Measurements from ENCODE around the gene IVD.

Gene IVD

DNA sequence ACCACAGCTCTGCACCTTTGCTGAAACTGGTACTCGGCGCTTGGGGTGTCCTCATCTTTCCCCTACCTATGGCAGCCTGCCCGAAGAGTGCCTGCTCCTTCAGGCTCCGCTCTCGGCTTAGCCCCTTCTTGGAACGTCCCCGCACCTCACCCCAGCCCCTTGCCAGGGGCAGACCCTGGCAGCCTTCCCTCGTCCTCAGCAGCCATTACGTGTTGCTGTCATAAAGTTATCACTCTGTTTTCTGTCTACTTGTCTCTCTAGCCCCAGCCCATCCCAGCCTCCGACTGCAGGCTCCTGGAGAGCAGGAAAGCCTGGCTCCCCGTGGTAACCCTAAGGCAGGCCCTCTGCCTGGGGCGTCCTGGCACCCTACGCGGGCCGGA is 30.1 kb downstream of the IVD start:
- in situ Hi-C loops (cut with MboI; ENCODE audit: low sequenced_read_pairs) = no loop called here
- H3K4me3 ChIP-seq = no peak overlapping the region
- no peak for DNase-seq (ENCODE audit: low spot score in 2 of 2)
- H3K27me3 ChIP-seq (ENCODE audit: low read depth) = peaks cover 9% of the 10 kb centered on the region
- H3K9me3 ChIP-seq = no peaks in the 10 kb centered on the region
- H3K36me3 ChIP-seq (replicated peaks) = no peaks in the 10 kb centered on the region
- H3K4me1 ChIP-seq = peaks cover 20% of the 10 kb centered on the region

DNA sequence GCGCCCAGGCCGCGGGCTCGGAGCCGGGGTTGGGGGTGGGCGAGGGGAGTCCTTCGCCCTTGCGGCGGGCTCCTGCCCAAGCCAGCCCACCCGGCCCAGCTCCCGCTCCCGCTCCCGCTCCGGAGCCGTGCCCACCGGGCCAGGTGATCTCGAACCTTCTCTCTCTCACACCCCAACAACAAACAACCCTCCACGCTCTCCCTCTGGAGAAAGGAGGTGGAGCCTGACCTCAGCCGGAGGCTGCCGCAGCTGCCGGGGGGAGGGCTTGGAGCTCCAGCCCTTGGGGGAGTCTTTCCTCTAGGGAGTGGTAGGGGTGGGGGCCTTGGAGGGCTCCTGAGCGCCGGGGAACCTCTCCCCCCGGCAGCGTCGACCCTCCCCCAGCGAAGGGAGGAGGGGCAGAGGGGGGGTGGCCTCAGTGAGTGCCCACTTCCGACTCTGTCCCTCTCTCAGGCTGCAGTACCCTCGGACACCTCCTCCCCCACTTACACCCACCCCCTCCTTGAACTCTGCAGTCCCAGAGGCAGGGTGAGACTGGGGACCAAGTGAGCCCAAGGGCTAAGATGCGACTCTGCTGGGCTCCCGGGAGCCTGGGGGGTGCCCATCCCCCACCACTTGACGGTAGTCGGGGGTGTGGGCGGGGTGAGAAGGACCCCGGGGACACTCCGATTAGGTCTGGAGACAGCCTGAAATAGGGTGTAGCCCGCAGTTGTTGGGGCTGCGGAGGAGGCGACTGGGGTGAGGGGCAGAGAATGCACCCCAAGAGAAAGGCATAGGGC is 30.7 kb downstream of the IVD start:
- H3K27me3 ChIP-seq (ENCODE audit: low read depth) = peaks cover 9% of the 10 kb centered on the region
- in situ Hi-C loops (cut with MboI; ENCODE audit: low sequenced_read_pairs) = no loop called here

DNA sequence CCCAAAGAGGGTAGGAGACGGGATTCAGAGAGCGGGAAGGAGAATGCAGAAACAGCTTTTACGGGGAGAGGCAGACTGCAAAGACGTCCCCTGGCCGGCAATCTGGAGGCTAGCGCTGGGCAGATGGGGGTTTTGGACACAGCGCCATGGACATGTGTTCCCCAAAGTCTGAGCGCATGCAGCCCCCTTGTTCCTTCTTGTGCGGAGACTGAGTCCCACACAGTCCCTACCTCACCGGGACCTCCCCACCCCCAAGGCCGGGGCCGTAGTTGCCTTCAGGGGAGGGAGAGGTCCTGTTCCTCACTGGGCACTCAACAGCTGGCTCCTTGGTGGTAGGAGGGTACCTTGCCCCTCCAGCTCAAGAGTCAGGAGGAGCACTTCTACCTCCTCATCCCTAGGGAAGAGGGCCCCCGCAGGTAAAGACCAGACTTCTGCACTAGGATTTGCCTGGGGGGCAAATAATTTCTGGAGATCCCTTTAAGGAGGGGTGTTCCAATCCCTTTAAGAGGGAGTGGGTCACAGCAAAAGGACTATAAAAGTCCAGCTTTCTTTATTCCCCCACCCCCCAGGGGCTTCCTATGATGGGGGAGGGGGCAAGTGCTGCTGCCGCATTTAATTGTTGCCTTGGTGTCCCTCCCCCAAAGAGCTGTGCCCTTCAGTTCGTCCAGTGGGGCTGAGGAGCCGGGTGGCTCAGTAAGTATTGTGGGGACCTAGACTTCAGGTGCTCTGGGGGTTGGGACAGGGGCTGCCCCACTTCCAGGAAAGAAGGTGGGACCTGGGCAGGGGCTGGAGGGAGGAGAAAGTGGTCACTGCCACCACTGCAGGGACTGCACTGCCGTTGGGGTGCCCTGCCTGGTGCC is 31.5 kb downstream of the IVD start:
- peaks cover 20% of the 10 kb centered on the region for H3K4me1 ChIP-seq
- peaks cover 9% of the 10 kb centered on the region for H3K27me3 ChIP-seq (ENCODE audit: low read depth)
- no peak for DNase-seq (ENCODE audit: low spot score in 2 of 2)
- H3K4me3 ChIP-seq = peak overlapping the region; percentile 2
- no peaks in the 10 kb centered on the region for H3K9me3 ChIP-seq
- H3K36me3 ChIP-seq (replicated peaks) = no peaks in the 10 kb centered on the region
- in situ Hi-C loops (cut with MboI; ENCODE audit: low sequenced_read_pairs) = no loop called here

More for the DNA sequence above, 30.7 kb downstream of the IVD start:
- no peaks in the 10 kb centered on the region for H3K9me3 ChIP-seq
- H3K4me3 ChIP-seq = peak overlapping the region; percentile 2
- peak in 1 of 2 experiments; percentile 36 for DNase-seq (ENCODE audit: low spot score in 2 of 2)
- H3K4me1 ChIP-seq = peaks cover 20% of the 10 kb centered on the region
- no peaks in the 10 kb centered on the region for H3K36me3 ChIP-seq (replicated peaks)

DNA sequence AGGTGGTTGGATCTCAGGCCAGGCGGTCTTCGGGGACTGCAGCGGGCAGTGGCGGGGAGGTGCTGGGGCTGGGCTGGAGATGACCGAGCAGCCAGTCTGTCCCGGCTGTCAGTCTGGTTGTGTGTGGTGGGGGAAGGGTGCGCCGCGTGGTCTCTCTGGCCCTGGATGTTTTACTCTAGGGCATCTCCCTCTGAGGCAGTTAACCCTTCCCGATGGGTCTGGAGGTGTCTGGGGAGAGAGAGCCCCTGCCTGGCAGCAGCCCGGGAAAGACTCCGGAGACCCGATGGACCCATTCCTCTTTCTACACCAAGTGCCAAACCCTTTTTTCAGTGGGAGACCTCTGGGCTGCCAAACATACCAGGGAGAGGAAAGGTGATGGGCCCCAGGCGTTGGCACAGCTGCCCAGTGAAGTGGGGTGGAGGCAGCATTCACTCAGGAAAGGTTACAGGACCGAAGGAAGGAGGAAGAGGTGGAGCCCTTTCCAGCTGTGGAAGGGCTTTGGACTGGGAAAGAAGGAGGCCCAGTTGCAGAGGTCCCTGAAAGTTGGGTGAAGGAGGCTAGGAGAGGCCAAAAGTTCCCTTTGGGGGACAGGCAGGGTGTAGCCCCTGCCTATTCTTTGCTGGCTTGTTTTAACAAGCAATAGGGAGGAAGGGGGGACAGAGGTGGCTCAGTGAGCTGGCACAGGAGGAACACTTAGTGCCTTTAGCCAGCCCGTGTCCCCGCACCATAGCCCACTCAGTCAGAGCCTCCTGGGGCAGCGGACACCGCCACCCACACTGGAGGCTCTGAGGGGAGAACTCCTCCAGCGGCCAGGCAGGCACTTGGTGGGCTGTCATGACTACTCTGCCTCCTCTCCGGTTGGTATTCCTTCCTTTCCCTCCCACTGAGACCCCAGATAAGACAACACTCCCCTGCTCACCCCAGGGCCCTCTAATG is 32.4 kb downstream of the IVD start:
- H3K4me3 ChIP-seq = no peak overlapping the region
- H3K9me3 ChIP-seq = no peaks in the 10 kb centered on the region
- DNase-seq (ENCODE audit: low spot score in 2 of 2) = no peak
- in situ Hi-C loops (cut with MboI; ENCODE audit: low sequenced_read_pairs) = no loop called here
- peaks cover 9% of the 10 kb centered on the region for H3K27me3 ChIP-seq (ENCODE audit: low read depth)
- H3K36me3 ChIP-seq (replicated peaks) = no peaks in the 10 kb centered on the region
- peaks cover 27% of the 10 kb centered on the region for H3K4me1 ChIP-seq

DNA sequence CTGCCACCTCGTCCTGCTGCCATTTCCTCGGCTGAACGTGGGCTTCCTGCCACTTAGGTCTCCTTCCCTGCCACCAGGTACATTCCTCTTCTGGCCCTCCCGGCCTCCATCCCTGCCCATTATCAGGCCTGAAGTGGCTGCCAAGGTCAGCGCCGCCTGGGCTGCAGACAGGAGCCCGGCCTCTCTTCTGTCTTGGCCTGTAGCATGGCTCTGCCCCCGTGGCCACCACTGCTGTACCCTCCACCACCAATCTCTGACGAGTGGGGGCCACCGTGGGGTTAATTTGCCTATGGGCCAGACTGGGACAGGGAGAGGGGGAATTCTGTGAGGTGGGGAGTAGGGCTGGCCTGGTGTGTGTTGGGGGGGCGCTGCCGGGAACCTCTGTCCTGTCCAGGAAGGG is 33.1 kb downstream of the IVD start:
- in situ Hi-C loops (cut with MboI; ENCODE audit: low sequenced_read_pairs) = no loop called here
- H3K9me3 ChIP-seq = no peaks in the 10 kb centered on the region
- peaks cover 9% of the 10 kb centered on the region for H3K27me3 ChIP-seq (ENCODE audit: low read depth)
- no peak for DNase-seq (ENCODE audit: low spot score in 2 of 2)
- H3K4me1 ChIP-seq = peaks cover 32% of the 10 kb centered on the region
- no peak overlapping the region for H3K4me3 ChIP-seq
- no peaks in the 10 kb centered on the region for H3K36me3 ChIP-seq (replicated peaks)

DNA sequence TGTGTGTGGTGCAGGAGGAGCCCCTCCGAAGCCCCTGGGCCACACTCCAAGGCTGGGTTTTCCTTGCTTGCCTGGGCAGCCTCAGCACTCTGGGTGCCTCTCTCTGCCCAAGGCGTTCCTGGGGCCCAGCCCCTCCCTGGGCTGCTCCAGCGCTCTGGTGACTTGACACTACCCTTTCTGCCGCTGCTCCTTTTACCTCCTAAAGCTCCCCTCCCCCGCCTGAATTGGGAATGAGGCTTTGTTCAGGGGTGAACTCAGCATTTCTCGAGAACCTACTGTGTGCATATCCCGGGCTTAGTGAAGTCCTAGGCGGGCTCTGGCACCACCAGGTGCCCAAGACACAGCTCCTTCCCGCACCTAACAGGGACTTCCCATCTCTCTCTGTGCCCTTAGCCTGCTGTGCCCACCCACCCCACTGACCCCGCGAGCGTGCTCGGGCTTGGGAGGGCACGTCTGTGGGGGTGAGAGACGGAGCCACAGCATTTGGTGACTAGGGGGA is 33.9 kb downstream of the IVD start:
- no peaks in the 10 kb centered on the region for H3K9me3 ChIP-seq
- peak; percentile 11 to 67 for DNase-seq (ENCODE audit: low spot score in 2 of 2)
- H3K4me1 ChIP-seq = peaks cover 33% of the 10 kb centered on the region
- no peaks in the 10 kb centered on the region for H3K36me3 ChIP-seq (replicated peaks)
- in situ Hi-C loops (cut with MboI; ENCODE audit: low sequenced_read_pairs) = no loop called here
- H3K4me3 ChIP-seq = peak overlapping the region; percentile 45
- peaks cover 9% of the 10 kb centered on the region for H3K27me3 ChIP-seq (ENCODE audit: low read depth)

DNA sequence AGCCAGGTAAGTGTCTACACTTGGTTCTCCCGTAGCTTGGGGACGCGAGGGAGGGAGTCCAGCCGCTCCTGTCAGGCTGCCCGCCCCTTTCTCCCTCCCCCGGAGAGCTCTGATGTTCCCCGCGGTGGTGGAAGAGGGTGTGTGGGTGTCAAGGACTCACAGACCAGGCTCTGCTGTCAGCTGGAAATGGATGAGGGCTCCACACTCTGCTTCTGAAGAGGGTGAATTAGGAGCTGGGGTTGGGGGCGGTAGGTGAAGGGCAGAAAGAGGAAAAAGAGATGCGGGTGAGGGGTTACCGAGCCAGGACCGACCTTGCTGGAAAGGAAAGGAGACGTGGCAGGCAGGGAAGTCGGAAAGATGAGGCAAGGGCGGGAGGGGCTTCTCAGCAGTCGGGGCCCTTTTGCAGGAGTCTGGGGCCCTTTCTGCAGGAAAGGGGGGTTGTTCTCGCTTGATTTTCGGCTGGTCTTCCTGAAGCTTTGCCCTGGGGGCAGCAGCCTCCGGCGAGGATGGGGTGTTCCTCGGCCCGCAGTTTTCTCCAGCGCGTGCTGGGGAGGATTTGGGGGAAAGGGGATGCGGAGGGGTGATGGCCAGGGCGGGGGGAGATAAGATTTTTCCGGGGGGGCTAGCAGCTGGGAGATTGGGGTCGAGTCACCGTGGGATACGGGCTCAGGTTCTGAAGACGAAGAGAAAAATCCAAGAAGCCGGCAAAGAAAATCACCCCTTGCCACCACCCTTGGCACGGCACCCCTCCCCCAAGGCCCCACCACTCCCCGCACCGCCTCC is 34.6 kb downstream of the IVD start:
- peak; percentile 36 to 67 for DNase-seq (ENCODE audit: low spot score in 2 of 2)
- H3K27me3 ChIP-seq (ENCODE audit: low read depth) = peaks cover 9% of the 10 kb centered on the region
- H3K4me1 ChIP-seq = peaks cover 39% of the 10 kb centered on the region
- no peaks in the 10 kb centered on the region for H3K36me3 ChIP-seq (replicated peaks)
- H3K4me3 ChIP-seq = peak overlapping the region; percentile 45
- in situ Hi-C loops (cut with MboI; ENCODE audit: low sequenced_read_pairs) = no loop called here
- H3K9me3 ChIP-seq = no peaks in the 10 kb centered on the region

DNA sequence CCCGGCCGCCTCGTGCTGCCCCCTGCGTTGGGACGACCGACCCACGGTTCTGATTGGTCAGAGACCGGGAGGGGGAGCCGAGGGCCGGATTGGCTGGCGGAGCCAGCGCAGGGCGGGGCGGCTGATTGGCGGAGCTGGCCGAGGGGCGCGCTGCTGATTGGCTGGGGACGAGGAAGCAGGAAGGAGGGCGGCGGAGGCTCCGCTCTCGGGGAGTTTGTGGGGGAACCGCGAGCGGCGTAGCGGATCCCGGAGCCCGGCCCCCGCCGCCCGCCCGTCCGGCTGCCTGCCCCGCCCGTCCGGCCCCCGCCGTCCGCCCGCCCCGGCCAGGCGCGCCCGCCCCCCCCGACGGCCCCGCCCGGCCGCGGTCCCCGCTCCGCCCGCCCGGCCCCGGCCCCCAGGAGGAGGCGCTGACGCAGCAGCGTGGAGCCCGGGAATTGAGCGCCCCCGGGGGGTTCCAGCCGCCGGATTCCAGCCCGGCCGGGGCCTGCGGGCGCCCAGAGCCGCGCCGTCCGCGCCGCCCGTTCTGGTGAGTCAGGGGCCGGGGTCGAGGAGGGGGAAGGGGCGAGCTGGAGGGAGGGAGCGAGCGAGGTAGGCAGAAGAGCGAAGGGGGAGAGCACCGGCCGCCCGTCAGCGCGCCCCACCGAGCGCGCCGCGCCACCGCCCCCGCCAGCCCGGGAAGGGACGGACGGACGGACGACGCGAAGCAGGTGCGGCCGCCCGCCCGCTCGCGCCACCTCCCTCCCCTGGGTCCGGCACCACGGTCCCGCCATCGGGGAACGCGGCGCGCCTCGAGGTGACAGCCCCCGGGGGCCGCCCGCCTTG is 35.4 kb downstream of the IVD start, which contains the start of gene BAHD1:
TSS of gene BAHD1 (plus strand) at position 211 of the 822 bp plus-strand sequence. CDS start 17,512 bp downstream, outside the sequence.
- peaks cover 7% of the 10 kb centered on the region for H3K27me3 ChIP-seq (ENCODE audit: low read depth)
- peak within 1 kb of the TSS; percentile 63 for H3K4me3 ChIP-seq
- DNase-seq (ENCODE audit: low spot score in 2 of 2) = peak; percentile 93 to 99
- H3K4me1 ChIP-seq = peaks cover 45% of the 10 kb centered on the region
- in situ Hi-C loops (cut with MboI; ENCODE audit: low sequenced_read_pairs) = no loop called here
- H3K36me3 ChIP-seq (replicated peaks) = no peaks in the 10 kb centered on the region
- no peaks in the 10 kb centered on the region for H3K9me3 ChIP-seq

DNA sequence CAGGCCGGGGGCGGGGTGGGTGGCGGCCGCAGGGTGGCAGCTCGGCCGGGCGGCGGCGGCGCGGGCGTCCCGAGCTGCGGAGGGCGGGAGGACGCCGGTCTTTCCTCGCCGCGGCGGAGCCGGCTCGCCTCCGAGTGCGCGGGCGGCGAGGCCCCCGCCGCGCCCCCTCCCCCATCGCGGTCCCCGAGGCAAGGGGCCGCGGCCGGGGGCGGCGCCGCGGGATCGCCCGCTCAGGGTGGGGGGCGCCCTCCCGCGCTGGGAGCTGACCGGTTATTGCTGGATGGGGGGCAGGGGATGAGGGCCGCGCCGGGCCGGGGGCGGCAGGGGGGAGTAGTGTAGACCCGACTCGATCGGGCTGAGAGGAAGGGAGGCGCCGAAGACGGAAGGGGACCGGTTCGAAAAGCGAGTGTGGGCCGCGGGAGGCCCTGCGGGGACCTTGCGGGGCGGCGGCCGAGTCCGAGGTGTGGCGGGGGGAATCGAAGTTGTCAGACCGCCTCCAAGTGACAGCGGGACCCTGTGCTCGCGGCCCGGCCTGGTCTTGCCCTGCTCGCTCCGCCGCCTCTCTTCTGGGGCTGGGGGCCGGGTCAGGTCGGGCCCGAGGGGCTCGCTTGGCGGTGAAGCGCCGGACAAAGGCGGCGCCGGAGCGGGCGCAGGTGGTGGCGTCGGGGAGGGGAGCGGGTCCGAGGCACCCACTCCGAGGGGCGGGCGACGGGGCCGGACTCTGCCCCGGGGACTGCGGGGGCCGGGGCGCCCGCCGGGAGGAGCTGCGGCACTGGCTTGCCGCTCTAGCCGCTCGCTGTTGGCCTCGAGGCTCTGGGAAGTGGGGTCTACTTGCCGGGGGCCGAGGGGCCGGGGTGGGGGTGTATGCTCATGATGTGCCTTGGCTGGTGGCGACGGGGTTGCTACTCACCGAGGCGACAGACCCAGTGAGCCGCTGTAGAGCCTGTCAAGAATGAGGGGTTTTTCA is 36.3 kb downstream of the IVD start:
- DNase-seq (ENCODE audit: low spot score in 2 of 2) = peak in 1 of 2 experiments; percentile 52
- Histone ChIP-seq H3K4me1 (peaks cover 39% of the 10 kb centered on the region), H3K9me3 (no peaks in the 10 kb centered on the region), H3K4me3 (peak overlapping the region; percentile 63), H3K36me3 (replicated peaks) (no peaks in the 10 kb centered on the region), H3K27me3 (ENCODE audit: low read depth) (peaks cover 4% of the 10 kb centered on the region)
- in situ Hi-C loops (cut with MboI; ENCODE audit: low sequenced_read_pairs) = no loop called here

DNA sequence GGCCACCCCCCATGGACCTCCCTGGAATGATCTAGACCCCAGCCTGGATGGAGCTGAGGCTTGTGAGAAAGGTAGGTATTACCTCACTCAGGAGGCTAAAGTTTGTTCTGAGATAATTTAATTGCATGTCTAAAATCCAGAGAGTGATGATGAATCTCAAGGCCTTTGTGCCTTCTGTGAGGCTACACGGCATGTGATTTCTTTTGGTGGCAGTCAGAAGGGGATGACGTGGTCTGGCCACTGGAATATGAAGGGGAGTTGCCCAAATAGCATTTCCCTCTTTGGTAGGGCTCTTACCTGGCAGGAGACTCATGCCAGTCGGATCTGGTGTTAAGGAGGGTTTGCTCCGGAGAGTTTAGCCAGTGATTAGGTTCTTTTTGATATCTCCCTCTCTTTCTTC is 37.7 kb downstream of the IVD start:
- Histone ChIP-seq H3K36me3 (replicated peaks) (no peaks in the 10 kb centered on the region), H3K4me1 (peaks cover 32% of the 10 kb centered on the region)
- in situ Hi-C loops (cut with MboI; ENCODE audit: low sequenced_read_pairs) = no loop called here

DNA sequence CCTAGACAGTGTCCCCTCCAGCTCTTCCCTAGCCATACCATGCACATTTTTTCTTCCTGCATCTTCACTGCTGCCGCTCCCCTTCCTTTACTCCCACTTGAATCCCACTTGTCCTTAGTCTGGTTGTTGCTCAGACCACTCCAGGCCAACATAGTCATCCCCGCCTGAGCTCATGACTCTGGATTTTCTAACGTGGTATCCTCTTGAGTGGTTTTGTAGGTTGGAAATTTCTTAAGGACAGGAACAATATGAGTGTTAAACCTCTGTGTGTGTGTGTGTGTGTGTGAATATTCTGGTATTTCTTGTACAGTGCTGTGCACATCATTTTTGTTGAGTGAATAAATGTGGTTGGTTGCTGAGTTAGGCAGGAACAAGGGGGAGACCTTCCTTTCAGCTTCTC is 38.3 kb downstream of the IVD start:
- DNase-seq (ENCODE audit: low spot score in 2 of 2) = no peak
- peaks cover 32% of the 10 kb centered on the region for H3K4me1 ChIP-seq
- in situ Hi-C loops (cut with MboI; ENCODE audit: low sequenced_read_pairs) = no loop called here
- H3K27me3 ChIP-seq (ENCODE audit: low read depth) = no peaks in the 10 kb centered on the region
- H3K4me3 ChIP-seq = no peak overlapping the region
- H3K36me3 ChIP-seq (replicated peaks) = no peaks in the 10 kb centered on the region
- no peaks in the 10 kb centered on the region for H3K9me3 ChIP-seq

More for the DNA sequence above, 37.7 kb downstream of the IVD start:
- DNase-seq (ENCODE audit: low spot score in 2 of 2) = no peak
- H3K4me3 ChIP-seq = no peak overlapping the region
- H3K27me3 ChIP-seq (ENCODE audit: low read depth) = no peaks in the 10 kb centered on the region
- H3K9me3 ChIP-seq = no peaks in the 10 kb centered on the region

Measured in HAP-1 (cell line).